ENCODE measurements around the gene TBX10. TPM values are rescaled to one million over a fixed set of nuclear protein-coding genes. Genes with fewer than 3 reads are reported as not detected.
A peak's percentile ranks its signal among the peaks of the same experiment; 100 is the strongest.

TBX10 gene
- total RNA-seq, 3 donors from 2014 or later = not detected

- intact Hi-C loops (cut with DNase I; ENCODE audit: low total_unique reads) = no loop called here
- H3K9me3 ChIP-seq = no peaks in the 10 kb centered on the region
- peaks cover 0 to 8% of the 10 kb centered on the region in 2 donors for H3K4me1 ChIP-seq
- peak; percentile 44 to 61 (median 46) for TF ChIP-seq CTCF (IDR thresholded peaks at IDR 0.05)
- no peak for TF ChIP-seq POLR2A (IDR thresholded peaks at IDR 0.05)
- peak in 1 of 3 donors; percentile 37 for TF ChIP-seq POLR2AphosphoS5 (IDR thresholded peaks at IDR 0.05)
- no peaks in the 10 kb centered on the region for H3K27me3 ChIP-seq
- H3K27ac ChIP-seq = peak overlapping the region; percentile 79 to 81
- H3K36me3 ChIP-seq = no peaks in the 10 kb centered on the region
- H3K4me3 ChIP-seq = peak overlapping the region; percentile 34 to 71 (median 53)
- DNase-seq (ENCODE audit: low spot score in 2 of 2) = peak in 1 of 2 donors; percentile 61
Observed at GRCh38 chr11:67613960-67614715, 25.4 kb downstream of the TBX10 start.

- Histone ChIP-seq H3K27ac (peak overlapping the region; percentile 79 to 81), H3K36me3 (no peaks in the 10 kb centered on the region), H3K4me3 (peak overlapping the region; percentile 34 to 71 (median 53)), H3K27me3 (no peaks in the 10 kb centered on the region), H3K9me3 (no peaks in the 10 kb centered on the region), H3K4me1 (peaks cover 0 to 8% of the 10 kb centered on the region in 2 donors)
- DNase-seq (ENCODE audit: low spot score in 2 of 2) = no peak
- TF ChIP-seq POLR2AphosphoS5 (IDR thresholded peaks at IDR 0.05) = no peak
- TF ChIP-seq POLR2A (IDR thresholded peaks at IDR 0.05) = no peak
- no peak for TF ChIP-seq CTCF (IDR thresholded peaks at IDR 0.05)
- intact Hi-C loops (cut with DNase I; ENCODE audit: low total_unique reads) = no loop called here
Observed at GRCh38 chr11:67613313-67613959, 26.1 kb downstream of the TBX10 start.

- Histone ChIP-seq H3K4me1 (peaks cover 0 to 8% of the 10 kb centered on the region in 2 donors), H3K36me3 (no peaks in the 10 kb centered on the region), H3K27me3 (no peaks in the 10 kb centered on the region), H3K9me3 (no peaks in the 10 kb centered on the region), H3K4me3 (no peak overlapping the region), H3K27ac (no peak overlapping the region)
- TF ChIP-seq POLR2A (IDR thresholded peaks at IDR 0.05) (no peak), CTCF (IDR thresholded peaks at IDR 0.05) (no peak), POLR2AphosphoS5 (IDR thresholded peaks at IDR 0.05) (no peak)
- intact Hi-C loops (cut with DNase I; ENCODE audit: low total_unique reads) = no loop called here
- no peak for DNase-seq (ENCODE audit: low spot score in 2 of 2)
Observed at GRCh38 chr11:67612751-67613150, 26.8 kb downstream of the TBX10 start.

- Histone ChIP-seq H3K4me3 (no peak overlapping the region), H3K27ac (no peak overlapping the region), H3K27me3 (no peaks in the 10 kb centered on the region), H3K9me3 (no peaks in the 10 kb centered on the region), H3K4me1 (peaks cover 0 to 8% of the 10 kb centered on the region in 2 donors), H3K36me3 (no peaks in the 10 kb centered on the region)
- TF ChIP-seq CTCF (IDR thresholded peaks at IDR 0.05) (no peak), POLR2A (IDR thresholded peaks at IDR 0.05) (no peak), POLR2AphosphoS5 (IDR thresholded peaks at IDR 0.05) (no peak)
- intact Hi-C loops (cut with DNase I; ENCODE audit: low total_unique reads) = no loop called here
- DNase-seq (ENCODE audit: low spot score in 2 of 2) = no peak
Observed at GRCh38 chr11:67611704-67612587, 27.6 kb downstream of the TBX10 start.
